ENCODE measurements around the gene NR4A1. TPM values are rescaled to one million over a fixed set of nuclear protein-coding genes. Genes with fewer than 3 reads are reported as not detected.
"Not testable (repeated sequence)": the region's sequence is repeated elsewhere in the genome, so short reads cannot be mapped to it uniquely, and the experiment has no call there.

Gene NR4A1
- polyA plus RNA-seq, 1 experiment, result 18.6 TPM

DNA sequence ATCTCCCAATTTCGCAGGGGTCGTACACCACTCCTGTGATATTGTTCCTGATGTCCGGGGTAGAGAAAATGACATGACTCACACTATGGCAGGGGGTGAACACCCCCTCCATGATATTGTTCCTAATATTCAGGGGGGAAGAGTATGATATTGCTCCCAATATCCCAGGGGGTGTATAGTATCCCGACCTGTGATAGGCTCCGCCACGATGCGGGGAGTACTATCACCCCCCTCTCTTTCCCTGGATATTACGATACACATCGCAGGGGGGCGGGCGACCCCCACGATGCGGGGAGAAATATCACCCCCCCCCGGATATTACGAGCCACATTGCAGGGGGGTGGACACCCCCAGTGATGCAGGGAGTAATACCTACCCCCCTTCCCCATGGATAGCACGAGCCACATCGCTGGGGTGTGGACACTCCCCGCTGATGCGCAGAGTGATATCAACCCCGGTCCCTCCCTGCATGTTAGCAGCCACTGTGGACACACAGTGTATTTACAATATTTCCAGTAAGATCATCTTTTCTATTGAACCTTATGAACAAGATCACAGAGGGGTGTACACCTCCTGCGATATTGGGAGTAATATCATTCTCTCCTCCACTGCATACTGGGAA lies 45.9 kb downstream of the NR4A1 start:
- POLR2A ChIA-PET, result no interaction called here
- CTCF ChIA-PET, result no interaction called here
- Histone ChIP-seq H3K4me3 (ENCODE audit: low read depth, low read length) (no peak overlapping the region), H3K36me3 (ENCODE audit: control insufficient read depth, insufficient read depth, low read length) (no peaks in the 10 kb centered on the region), H3K27me3 (ENCODE audit: control insufficient read depth, insufficient read depth, low read length) (peaks cover 2% of the 10 kb centered on the region; the same call in 1 of the 2 replicates)
- no peak for TF ChIP-seq CTCF (IDR thresholded peaks at IDR 0.05; ENCODE audit: insufficient read depth, low read depth, low read length)
- DNase-seq (ENCODE audit: low read depth), result no peak

- CTCF ChIA-PET, result interaction anchor here (1.4 to 2.8 kb wide), 3 partner anchors 18 to 81 kb away, joined by 5 to 9 read pairs (median 9); no protein-coding TSS in a partner anchor
- H3K4me3 ChIP-seq (ENCODE audit: low read depth, low read length); H3K27me3 ChIP-seq (ENCODE audit: control insufficient read depth, insufficient read depth, low read length); H3K36me3 ChIP-seq (ENCODE audit: control insufficient read depth, insufficient read depth, low read length); DNase-seq (ENCODE audit: low read depth); POLR2A ChIA-PET: not testable (repeated sequence)
Observed at GRCh38 chr12:52104431-52105089, 53.3 kb downstream of the NR4A1 start.

Other genes with a start within 250 kb of the NR4A1 start
- 0.01 TPM in 1 of 2 replicates, not detected in the other for gene FIGNL2, start 202.7 kb upstream of the NR4A1 start, polyA plus RNA-seq (2011; rRNA removed)
- not detected in 2 replicates for gene ANKRD33, start 163.3 kb upstream of the NR4A1 start, polyA plus RNA-seq (2011; rRNA removed)
- gene ACVRL1, start 143.9 kb upstream of the NR4A1 start, polyA plus RNA-seq (2011; rRNA removed), result 7.8 and 13.1 TPM in 2 replicates
- gene ACVR1B, start 99.7 kb upstream of the NR4A1 start, polyA plus RNA-seq (2011; rRNA removed), result 12.6 and 12.9 TPM in 2 replicates
- gene TAMALIN, start 44.5 kb upstream of the NR4A1 start, polyA plus RNA-seq (2011; rRNA removed), result 0.96 and 1.3 TPM in 2 replicates
- 115 and 163 TPM in 2 replicates for gene ATG101, start 18.5 kb downstream of the NR4A1 start, polyA plus RNA-seq (2011; rRNA removed)
- 0.05 TPM in 1 of 2 replicates, not detected in the other for gene SMIM41, start 28.3 kb downstream of the NR4A1 start, polyA plus RNA-seq (2011; rRNA removed)
- gene KRT80, start 140.6 kb downstream of the NR4A1 start, polyA plus RNA-seq (2011; rRNA removed), result 4.2 and 5.9 TPM in 2 replicates
- 238 and 659 TPM in 2 replicates for gene KRT7, start 181.8 kb downstream of the NR4A1 start, polyA plus RNA-seq (2011; rRNA removed)
- gene KRT86, start 223.2 kb downstream of the NR4A1 start, polyA plus RNA-seq (2011; rRNA removed), result 1.5 and 2.5 TPM in 2 replicates
- 15.7 and 24.7 TPM in 2 replicates for gene KRT81, start 240.1 kb downstream of the NR4A1 start, polyA plus RNA-seq (2011; rRNA removed)